ENCODE measurements around the gene MGST3. TPM values are rescaled to one million over a fixed set of nuclear protein-coding genes. Genes with fewer than 3 reads are reported as not detected.
A peak's percentile ranks its signal among the peaks of the same experiment; 100 is the strongest.

Gene MGST3
- total and polyA plus RNA-seq, 2 experiments from 2014 or later, result 84.5 to 262 TPM

DNA sequence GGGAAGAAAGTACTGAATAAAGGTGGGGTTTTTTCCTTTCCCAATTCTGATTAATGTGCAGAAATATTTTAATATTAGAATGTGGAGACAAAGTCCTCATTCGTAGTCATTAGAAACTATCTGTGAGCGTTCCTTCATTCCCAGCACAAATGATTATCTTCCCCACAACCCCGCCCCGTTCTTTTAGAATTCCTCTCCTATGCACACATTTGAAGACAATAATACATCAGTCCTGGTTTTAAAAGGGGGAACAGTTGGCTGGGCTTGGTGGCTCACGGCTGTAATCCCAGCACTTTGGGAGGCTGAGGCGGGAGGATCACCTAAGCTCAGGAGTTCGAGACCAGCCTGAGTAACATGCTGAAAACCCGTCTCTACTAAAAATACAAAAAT, 66.5 kb downstream of the MGST3 start:
- Histone ChIP-seq H3K9me2 (ENCODE audit: insufficient read depth) (no peaks in the 10 kb centered on the region), H3K4me3 (peak overlapping the region; percentile 98), H3K4me2 (peak overlapping the region; percentile 83), H3F3A (replicated peaks; ENCODE audit: low read depth) (peaks cover 5% of the 10 kb centered on the region), H2AFZ (no peak overlapping the region), H3K27ac (ENCODE audit: low read depth) (peak overlapping the region; percentile 97), H3K4me1 (ENCODE audit: insufficient read depth) (peaks cover 8% of the 10 kb centered on the region; the same call in 1 of the 2 replicates), H4K20me1 (replicated peaks; ENCODE audit: insufficient read depth) (no peaks in the 10 kb centered on the region; the same call in 1 of the 2 replicates), H3K27me3 (ENCODE audit: insufficient read depth) (no peaks in the 10 kb centered on the region), H3K36me3 (ENCODE audit: insufficient read depth) (peaks cover 6% of the 10 kb centered on the region), H3K79me2 (replicated peaks; ENCODE audit: insufficient read depth) (peaks cover 52% of the 10 kb centered on the region)
- Mint-ChIP-seq H3K4me3 (peak overlapping the region; percentile 96), H3K27ac (peak overlapping the region; percentile 91; the same call in 1 of the 2 replicates), H3K36me3 (ENCODE audit: low read depth) (peaks cover 22% of the 10 kb centered on the region; the same call in 2 of the 3 replicates), H3K4me1 (peaks cover 8% of the 10 kb centered on the region), H3K27me3 (ENCODE audit: insufficient read depth, low read depth, poor library complexity) (peaks cover 3% of the 10 kb centered on the region), H3K9me3 (0 out of 3 replicates have a peak, but pooled peaks cover 4% of the 10 kb centered on the region)
- TF ChIP-seq, protein P1, sequence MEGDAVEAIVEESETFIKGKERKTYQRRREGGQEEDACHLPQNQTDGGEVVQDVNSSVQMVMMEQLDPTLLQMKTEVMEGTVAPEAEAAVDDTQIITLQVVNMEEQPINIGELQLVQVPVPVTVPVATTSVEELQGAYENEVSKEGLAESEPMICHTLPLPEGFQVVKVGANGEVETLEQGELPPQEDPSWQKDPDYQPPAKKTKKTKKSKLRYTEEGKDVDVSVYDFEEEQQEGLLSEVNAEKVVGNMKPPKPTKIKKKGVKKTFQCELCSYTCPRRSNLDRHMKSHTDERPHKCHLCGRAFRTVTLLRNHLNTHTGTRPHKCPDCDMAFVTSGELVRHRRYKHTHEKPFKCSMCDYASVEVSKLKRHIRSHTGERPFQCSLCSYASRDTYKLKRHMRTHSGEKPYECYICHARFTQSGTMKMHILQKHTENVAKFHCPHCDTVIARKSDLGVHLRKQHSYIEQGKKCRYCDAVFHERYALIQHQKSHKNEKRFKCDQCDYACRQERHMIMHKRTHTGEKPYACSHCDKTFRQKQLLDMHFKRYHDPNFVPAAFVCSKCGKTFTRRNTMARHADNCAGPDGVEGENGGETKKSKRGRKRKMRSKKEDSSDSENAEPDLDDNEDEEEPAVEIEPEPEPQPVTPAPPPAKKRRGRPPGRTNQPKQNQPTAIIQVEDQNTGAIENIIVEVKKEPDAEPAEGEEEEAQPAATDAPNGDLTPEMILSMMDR (conservative IDR thresholded peaks at IDR 0.05; ENCODE audit: low read depth in 2 of 2), result no peak
- no peak for TF ChIP-seq JUNB (IDR thresholded peaks at IDR 0.05; ENCODE audit: unreplicated experiment)
- no peak for TF ChIP-seq POLR2AphosphoS5 (IDR thresholded peaks at IDR 0.05; ENCODE audit: low read depth)
- DNase-seq (ENCODE audit: low spot score), result no peak
- no peak for ATAC-seq

GRCh38 chr1:165697881-165698760, 67.1 kb downstream of the MGST3 start, which contains the start of gene ALDH9A1:
TSS of gene ALDH9A1 (minus strand) at chr1:165698562. CDS start at chr1:165698558, 4 bp downstream.
- Histone ChIP-seq H3K4me1 (ENCODE audit: insufficient read depth) (peaks cover 8% of the 10 kb centered on the region; the same call in 1 of the 2 replicates), H2AFZ (peak within 1 kb of the TSS; percentile 99), H3F3A (replicated peaks; ENCODE audit: low read depth) (peaks cover 5% of the 10 kb centered on the region), H3K36me3 (ENCODE audit: insufficient read depth) (peaks cover 6% of the 10 kb centered on the region), H3K9me2 (ENCODE audit: insufficient read depth) (no peaks in the 10 kb centered on the region), H3K27me3 (ENCODE audit: insufficient read depth) (no peaks in the 10 kb centered on the region), H3K4me3 (peak within 1 kb of the TSS; percentile 98), H3K4me2 (peak within 1 kb of the TSS; percentile 83), H3K79me2 (replicated peaks; ENCODE audit: insufficient read depth) (peaks cover 46% of the 10 kb centered on the region), H3K27ac (ENCODE audit: low read depth) (peak within 1 kb of the TSS; percentile 97), H4K20me1 (replicated peaks; ENCODE audit: insufficient read depth) (no peaks in the 10 kb centered on the region; the same call in 1 of the 2 replicates)
- H3K4me1 Mint-ChIP-seq, result peaks cover 8% of the 10 kb centered on the region
- peak within 1 kb of the TSS; percentile 91 for H3K27ac Mint-ChIP-seq
- 0 out of 3 replicates have a peak, but pooled peaks cover 4% of the 10 kb centered on the region for H3K9me3 Mint-ChIP-seq
- H3K4me3 Mint-ChIP-seq, result peak within 1 kb of the TSS; percentile 96
- TF ChIP-seq, protein P1 (conservative IDR thresholded peaks at IDR 0.05; ENCODE audit: low read depth in 2 of 2), result peak; percentile 52 to 60
- TF ChIP-seq EZH2 (IDR thresholded peaks at IDR 0.05; ENCODE audit: low read depth, unreplicated experiment) (no peak), ZNF114 (CRISPR knock-in tag; IDR thresholded peaks at IDR 0.05) (no peak), POLR2AphosphoS5 (IDR thresholded peaks at IDR 0.05; ENCODE audit: low read depth) (peak; percentile 98)
- TF ChIP-seq, protein P2, sequence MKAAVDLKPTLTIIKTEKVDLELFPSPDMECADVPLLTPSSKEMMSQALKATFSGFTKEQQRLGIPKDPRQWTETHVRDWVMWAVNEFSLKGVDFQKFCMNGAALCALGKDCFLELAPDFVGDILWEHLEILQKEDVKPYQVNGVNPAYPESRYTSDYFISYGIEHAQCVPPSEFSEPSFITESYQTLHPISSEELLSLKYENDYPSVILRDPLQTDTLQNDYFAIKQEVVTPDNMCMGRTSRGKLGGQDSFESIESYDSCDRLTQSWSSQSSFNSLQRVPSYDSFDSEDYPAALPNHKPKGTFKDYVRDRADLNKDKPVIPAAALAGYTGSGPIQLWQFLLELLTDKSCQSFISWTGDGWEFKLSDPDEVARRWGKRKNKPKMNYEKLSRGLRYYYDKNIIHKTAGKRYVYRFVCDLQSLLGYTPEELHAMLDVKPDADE (IDR thresholded peaks at IDR 0.05), result no peak; the same call in 1 of the 2 replicates
- ATAC-seq (peak; percentile 97), DNase-seq (ENCODE audit: low spot score) (peak; percentile 92)
- peaks cover 18% of the 10 kb centered on the region; the same call in 2 of the 3 replicates for H3K36me3 Mint-ChIP-seq (ENCODE audit: low read depth)
- H3K27me3 Mint-ChIP-seq (ENCODE audit: insufficient read depth, low read depth, poor library complexity), result peaks cover 3% of the 10 kb centered on the region
